HL-60/S4 treated with retinoic acid at 250 ng/mL for 4 days and 3 days (cell line): ENCODE measurements around the gene PDZD2.

Experiments
- in situ Hi-C: fragments of 300-500 bp; cut with MboI; formaldehyde crosslinking; loops from 2 replicates; pipeline ENCODE4 v1.7.0; 2022; ENCODE audit warnings: low sequenced_read_pairs

PDZD2 gene

GRCh38 chr5:31635446-31635845 lies 3.5 kb upstream of the PDZD2 start:
- in situ Hi-C loops, result no loop called here

GRCh38 chr5:31637851-31638250 lies 1.1 kb upstream of the PDZD2 start:
- in situ Hi-C loops, result no loop called here

DNA sequence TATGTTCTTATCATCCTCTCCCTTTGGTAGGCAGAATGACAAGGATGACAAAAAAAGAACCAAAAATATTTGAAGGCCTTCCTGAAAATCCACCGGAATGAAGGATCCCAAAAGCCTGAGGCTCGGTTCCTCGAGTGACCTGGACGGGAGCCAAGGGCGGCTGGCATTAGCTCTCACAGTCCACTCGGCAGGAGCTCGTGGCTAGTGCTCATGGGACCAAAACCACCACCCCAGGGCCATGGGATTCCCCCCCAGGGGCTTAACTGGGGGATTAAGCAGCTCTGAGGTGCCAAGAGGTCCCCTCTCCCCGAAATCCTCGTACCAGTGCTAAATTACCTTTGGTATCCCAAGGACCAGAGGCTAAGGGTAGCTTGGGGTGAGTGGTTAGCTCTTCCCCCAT lies 586 bp upstream of the PDZD2 start:
- in situ Hi-C loops, result no loop called here

DNA sequence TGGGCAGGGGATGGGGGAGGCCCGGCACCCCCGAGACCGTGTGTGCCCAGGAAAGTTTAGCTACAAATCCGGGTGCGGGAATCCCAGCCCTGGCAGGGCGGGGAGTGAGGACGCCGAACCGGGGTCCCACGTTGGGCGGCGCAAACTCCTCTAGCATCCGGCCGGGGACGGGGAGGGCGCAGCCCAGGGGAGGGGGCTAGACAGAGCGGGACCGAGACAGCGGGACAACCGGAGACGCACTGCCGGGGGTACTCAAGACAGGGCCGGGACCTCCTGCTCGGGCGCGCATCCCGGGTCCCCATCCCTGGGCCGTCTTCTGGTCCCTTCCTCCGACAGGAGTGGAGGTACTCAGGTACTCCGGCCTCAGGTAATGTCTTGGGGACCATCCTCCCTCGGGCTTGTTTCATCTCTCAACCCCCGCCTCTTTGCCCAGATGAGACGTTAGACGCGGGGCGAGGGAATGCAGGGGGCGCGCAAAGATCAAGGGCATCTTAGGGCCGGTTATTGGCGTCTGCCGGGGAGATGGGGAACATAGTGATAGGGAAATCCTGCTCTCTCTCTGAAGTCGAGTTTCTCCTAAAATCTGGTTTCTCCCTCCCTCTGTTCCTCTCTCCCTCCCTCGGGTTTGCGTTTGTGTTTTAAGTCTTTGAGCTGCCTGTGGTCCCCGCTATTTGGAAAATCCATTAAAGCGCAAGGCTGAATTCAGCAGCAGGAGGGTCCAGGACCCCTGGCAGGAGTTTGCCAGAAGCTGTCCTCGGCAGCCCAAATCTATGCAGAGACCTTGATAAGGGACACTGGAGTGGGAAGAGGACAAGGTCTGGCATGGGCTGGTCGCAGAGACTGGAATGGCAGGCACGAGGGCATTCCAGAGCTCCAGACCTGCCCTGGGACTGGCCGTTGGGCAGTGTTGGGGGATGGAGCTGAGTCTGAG lies 815 bp downstream of the PDZD2 start:
- in situ Hi-C loops, result no loop called here

DNA sequence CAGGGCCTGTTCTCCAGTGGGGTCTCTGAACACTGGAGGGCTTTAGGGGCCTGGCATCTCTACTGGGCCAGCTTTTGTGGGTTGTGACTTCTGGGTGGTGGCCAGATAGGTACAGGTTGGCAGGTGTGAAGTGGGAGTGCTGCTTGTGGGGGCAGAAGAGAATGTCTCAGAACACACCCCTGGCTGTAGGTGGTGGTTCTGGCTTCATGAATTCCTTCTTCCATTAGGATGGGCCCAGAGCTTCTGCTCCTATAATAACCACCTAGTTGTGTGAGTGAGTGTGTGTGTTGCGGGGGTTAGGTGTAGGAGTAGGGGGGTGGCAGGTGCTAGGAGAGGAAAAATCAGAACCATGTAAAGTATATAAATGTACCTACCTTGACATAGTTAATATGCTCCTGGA lies 1.6 kb downstream of the PDZD2 start:
- in situ Hi-C loops, result no loop called here

DNA sequence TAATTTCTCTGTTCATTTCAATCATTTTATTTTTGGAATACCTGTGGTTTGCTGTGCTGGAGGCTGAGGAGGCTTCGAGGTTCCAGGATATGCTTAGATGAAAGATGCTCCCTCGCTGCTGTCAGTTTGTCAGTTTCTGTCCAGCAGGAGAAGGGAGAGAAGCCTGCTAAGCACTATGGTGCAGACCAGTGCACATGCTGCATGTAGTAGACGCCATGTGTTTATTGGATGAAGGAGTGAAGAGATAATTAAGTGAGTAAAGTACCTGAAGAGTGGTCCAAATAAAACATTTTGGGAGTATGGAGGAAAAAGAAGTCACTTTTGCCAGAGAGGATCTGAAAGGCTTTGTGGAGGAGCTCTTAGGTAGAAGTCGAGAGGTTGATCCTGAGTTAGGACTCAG lies 2.1 kb downstream of the PDZD2 start:
- in situ Hi-C loops, result no loop called here

DNA sequence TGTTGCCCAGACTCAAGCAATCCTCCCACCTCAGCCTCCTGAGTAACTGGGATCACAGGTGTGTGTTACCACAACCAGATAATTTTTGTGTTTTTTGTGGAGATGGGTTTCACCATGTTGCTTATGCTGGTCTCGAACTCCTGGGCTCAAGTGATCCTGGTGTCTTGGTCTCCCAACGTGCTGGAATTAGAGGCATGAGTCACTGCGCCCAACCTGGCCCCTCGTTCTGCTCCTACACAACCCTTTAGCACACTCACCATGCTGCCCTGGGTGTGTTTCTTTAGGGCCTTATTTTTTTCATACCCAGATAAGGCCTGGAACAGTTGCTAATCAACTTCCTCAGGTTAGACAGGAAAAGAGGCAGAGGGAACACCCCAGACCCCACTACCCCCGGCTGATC lies 2.6 kb downstream of the PDZD2 start:
- in situ Hi-C loops, result no loop called here

GRCh38 chr5:31645420-31646081 lies 6.6 kb downstream of the PDZD2 start:
- in situ Hi-C loops, result no loop called here

DNA sequence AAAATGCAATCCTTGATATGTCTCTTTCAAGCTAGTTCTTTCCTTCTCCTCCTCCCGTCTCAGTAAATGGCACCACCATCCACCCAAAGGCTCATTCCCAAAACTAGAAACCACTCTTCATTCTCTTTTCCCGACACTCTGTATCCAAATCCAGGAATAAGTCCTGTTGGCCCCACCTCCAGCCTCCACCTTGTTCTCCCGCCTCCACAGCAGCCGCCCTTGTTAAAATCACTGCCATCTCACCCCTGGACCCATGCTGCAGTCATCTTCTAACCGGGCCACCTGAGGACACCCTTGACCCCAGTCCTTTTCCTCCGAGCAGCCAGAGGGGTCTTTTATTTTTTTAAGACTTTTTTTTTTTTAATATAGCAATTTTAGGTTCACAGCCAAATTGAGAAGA lies 9.4 kb downstream of the PDZD2 start:
- in situ Hi-C loops, result no loop called here

DNA sequence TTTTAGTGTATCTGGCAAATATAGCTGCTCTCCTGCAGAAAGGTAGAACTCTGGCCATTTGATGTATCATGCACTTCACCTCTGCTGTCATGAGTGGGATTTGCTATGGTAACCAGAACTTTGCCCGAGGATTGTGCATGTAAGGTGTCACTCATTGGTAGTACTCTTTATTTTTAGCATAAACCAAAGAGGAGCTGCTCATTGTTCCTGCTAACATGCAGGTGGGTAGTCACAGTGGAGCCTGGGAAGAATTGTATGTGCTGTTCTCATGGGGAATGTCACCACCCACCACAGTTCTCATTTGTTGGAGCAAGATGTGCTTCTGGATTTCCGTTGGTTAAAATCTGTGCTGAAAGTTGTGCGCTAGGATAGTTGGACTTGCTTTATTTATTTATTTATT lies 12.3 kb downstream of the PDZD2 start:
- in situ Hi-C loops, result no loop called here

GRCh38 chr5:31655491-31655890 lies 16.6 kb downstream of the PDZD2 start:
- in situ Hi-C loops, result no loop called here

- in situ Hi-C loops, result no loop called here
These were observed 17.9 kb downstream of the PDZD2 start for GRCh38 chr5:31656806-31657205.

- in situ Hi-C loops, result no loop called here
These were observed 18.5 kb downstream of the PDZD2 start for GRCh38 chr5:31657315-31657979.

DNA sequence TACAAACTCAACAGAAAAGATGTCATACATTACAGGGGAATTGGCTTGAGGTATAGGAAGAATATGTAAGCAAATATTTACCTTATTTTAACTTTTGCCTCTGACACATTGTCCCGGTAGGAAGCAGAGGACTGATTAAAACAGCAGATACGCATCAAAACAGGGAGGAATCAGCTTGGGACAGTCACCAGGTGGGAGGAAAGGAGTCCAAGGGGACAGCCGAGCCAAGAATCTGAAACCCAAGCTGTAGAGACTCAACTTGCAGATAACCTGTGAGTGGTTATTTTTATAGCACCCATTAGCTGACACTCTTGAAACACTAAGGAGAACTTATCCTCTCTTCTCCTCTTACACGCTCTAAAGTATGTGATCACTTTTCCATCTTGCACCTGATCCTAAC lies 22.3 kb downstream of the PDZD2 start:
- in situ Hi-C loops, result no loop called here

DNA sequence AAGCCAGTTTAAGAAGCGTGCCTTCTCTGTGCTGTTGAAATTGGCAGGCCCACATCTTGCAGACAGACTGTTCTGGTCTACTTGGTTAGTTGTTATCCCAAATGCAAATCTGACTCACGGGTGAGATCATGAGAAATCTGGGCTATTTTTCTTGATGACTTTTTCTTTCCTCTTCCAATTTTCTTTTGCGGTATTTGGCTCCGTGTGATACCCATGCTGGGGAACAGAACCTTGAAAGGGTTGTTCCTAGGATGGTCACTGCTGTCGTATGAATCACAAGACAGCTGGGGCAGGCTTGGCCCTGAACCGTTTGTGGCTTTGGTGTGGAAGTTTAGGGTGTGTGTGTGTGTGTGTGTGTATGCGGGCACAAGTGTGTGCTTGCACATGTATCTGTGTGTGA lies 24.6 kb downstream of the PDZD2 start:
- in situ Hi-C loops, result no loop called here

GRCh38 chr5:31664566-31664965 lies 25.6 kb downstream of the PDZD2 start:
- in situ Hi-C loops, result no loop called here

- in situ Hi-C loops, result no loop called here
These were observed 32.4 kb downstream of the PDZD2 start for GRCh38 chr5:31671339-31671741.

- in situ Hi-C loops, result no loop called here
These were observed 35.5 kb downstream of the PDZD2 start for GRCh38 chr5:31674371-31674951.

DNA sequence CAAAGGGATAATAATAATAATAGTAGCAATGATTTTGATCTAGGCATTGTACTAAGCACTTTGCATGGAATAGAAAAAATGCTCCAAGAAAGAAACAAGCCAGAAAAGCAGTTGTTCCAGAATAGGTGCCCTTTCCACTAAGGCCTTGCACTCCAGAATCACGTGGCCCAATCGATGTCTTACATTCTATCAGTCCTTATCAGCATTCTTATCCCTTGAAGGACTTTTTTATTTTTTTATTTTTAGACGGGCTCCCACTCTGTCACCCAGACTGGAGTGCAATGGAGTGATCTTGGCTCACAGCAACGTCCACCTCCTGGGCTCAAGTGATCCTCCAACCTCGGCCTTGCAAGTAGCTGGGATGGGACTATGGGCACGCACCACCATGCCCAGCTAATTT lies 36.5 kb downstream of the PDZD2 start:
- in situ Hi-C loops, result no loop called here

DNA sequence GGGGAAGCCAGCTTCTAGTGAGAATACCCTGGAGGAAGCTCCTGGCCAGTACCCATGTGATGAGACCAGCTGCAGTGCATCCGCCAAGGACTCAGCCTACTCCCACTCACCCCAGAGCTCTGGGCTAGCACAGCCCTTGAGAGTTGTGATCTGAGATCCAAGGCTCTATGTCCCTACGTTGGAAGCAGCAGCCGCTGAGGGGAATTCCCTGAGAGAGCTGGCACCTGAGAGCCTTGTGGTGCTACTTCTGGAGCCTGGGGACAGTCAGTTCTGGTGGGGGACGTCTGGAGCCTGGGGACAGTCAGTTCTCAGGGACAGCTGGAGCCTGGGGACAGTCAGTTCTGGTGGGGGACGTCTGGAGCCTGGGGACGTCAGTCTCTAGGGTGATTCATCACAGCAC lies 39.2 kb downstream of the PDZD2 start:
- in situ Hi-C loops, result no loop called here

DNA sequence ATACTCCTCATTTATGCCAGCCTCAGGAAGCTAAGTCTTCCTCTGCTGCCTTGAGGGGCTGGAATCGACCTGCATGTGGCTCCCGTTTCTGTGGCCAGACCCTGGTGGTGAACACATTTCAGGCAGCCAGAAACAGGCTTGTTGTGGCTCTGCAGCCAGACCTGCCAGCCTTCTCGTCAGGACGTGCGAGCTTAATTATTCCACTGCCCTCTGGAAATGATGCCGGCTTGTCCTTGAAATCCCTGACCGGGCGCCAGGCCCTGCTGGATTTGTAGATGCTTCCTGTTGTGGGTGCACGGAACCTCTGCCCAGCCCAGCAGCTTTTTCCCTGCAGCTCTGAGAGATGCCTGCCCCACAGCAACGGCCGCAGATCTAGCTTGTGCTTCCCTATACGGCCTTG lies 41.6 kb downstream of the PDZD2 start:
- in situ Hi-C loops, result no loop called here

GRCh38 chr5:31682025-31682424 lies 43.1 kb downstream of the PDZD2 start:
- in situ Hi-C loops, result no loop called here
